ENCODE data around the gene ROBO1.

The ROBO1 gene

GRCh38 chr3:79002465-79003372, 765.1 kb downstream of the ROBO1 start:
- DNase-seq: no peak

- no peak for DNase-seq
These were observed 766.5 kb downstream of the ROBO1 start for GRCh38 chr3:79001255-79001654.

- no peak for DNase-seq
These were observed 768.7 kb downstream of the ROBO1 start for GRCh38 chr3:78999139-78999538.

GRCh38 chr3:78995087-78995486, 772.7 kb downstream of the ROBO1 start:
- no peak for DNase-seq

GRCh38 chr3:78994174-78995027, 773.4 kb downstream of the ROBO1 start:
- DNase-seq: no peak

- DNase-seq: no peak
These were observed 774.4 kb downstream of the ROBO1 start for GRCh38 chr3:78993375-78993774.

GRCh38 chr3:78992830-78993229, 775.0 kb downstream of the ROBO1 start:
- DNase-seq: no peak

- no peak for DNase-seq
These were observed 775.4 kb downstream of the ROBO1 start for GRCh38 chr3:78992400-78992799.

GRCh38 chr3:78991656-78992055, 776.1 kb downstream of the ROBO1 start:
- no peak for DNase-seq

GRCh38 chr3:78990156-78990555, 777.6 kb downstream of the ROBO1 start:
- no peak for DNase-seq

GRCh38 chr3:78988324-78988723, 779.5 kb downstream of the ROBO1 start:
- peak; percentile 41 for DNase-seq

GRCh38 chr3:78986416-78987101, 781.2 kb downstream of the ROBO1 start:
- DNase-seq: no peak

- DNase-seq: no peak
These were observed 781.8 kb downstream of the ROBO1 start for GRCh38 chr3:78985981-78986380.

- no peak for DNase-seq
These were observed 788.8 kb downstream of the ROBO1 start for GRCh38 chr3:78979028-78979427.

GRCh38 chr3:78978037-78978436, 789.8 kb downstream of the ROBO1 start:
- DNase-seq: peak; percentile 22

GRCh38 chr3:78977073-78977472, 790.7 kb downstream of the ROBO1 start:
- DNase-seq: no peak

- no peak for DNase-seq
These were observed 791.6 kb downstream of the ROBO1 start for GRCh38 chr3:78976200-78976599.

- DNase-seq: no peak
These were observed 793.5 kb downstream of the ROBO1 start for GRCh38 chr3:78974181-78974790.

- no peak for DNase-seq
These were observed 795.0 kb downstream of the ROBO1 start for GRCh38 chr3:78972617-78973301.

- DNase-seq: no peak
These were observed 797.1 kb downstream of the ROBO1 start for GRCh38 chr3:78970656-78971055.

- DNase-seq: no peak
These were observed 798.3 kb downstream of the ROBO1 start for GRCh38 chr3:78969483-78969882.

- no peak for DNase-seq
These were observed 800.7 kb downstream of the ROBO1 start for GRCh38 chr3:78967061-78967460.
